Activated B cell treated with CpG ODN at 0.5 μM for 24 hours (primary cell): ENCODE results near the gene OTUD7B. TPM values are rescaled to one million over a fixed set of nuclear protein-coding genes. Genes with fewer than 3 reads are reported as not detected.

Source experiments
- ATAC-seq: fragments of 200-7000 bp; cut with Tn5 transposase; one replicate; pipeline ENCODE4 v1.10.0; 2021; ENCODE audit warnings: low read depth, mild to moderate bottlenecking, moderate library complexity
- CTCF ChIA-PET: fragments of 350-600 bp; sonication (Branson Sonifier 250); formaldehyde crosslinking; loops from one replicate; lab custom pipeline; 2021; ENCODE audit warnings: antibody characterized with exemption; lab: Charles Lee
- POLR2A ChIA-PET: fragments of 350-600 bp; sonication (Branson Sonifier 250); formaldehyde crosslinking; loops from one replicate; lab custom pipeline; 2021; ENCODE audit warnings: antibody characterized with exemption; lab: Charles Lee
- DNase-seq: peaks from one replicate; pipeline ENCODE4 v3.0.0; 2022
- H3K27ac Mint-ChIP-seq: one replicate; pipeline ENCODE4 v1.8.0; 2020; ENCODE audit warnings: mixed read lengths
- H3K27me3 Mint-ChIP-seq: one replicate; pipeline ENCODE4 v1.8.0; 2021; ENCODE audit warnings: mixed read lengths
- H3K36me3 Mint-ChIP-seq: one replicate; pipeline ENCODE4 v1.8.0; 2021; ENCODE audit warnings: low read depth, mixed read lengths
- H3K4me1 Mint-ChIP-seq: one replicate; pipeline ENCODE4 v1.8.0; 2021; ENCODE audit warnings: mixed read lengths
- H3K4me3 Mint-ChIP-seq: one replicate; pipeline ENCODE4 v1.8.0; 2020; ENCODE audit warnings: mild to moderate bottlenecking, mixed read lengths
- H3K9me3 Mint-ChIP-seq: one replicate; pipeline ENCODE4 v1.8.0; 2020; ENCODE audit warnings: mixed read lengths
- CTCF ChIP-seq: fragments of 200-600 bp; IDR thresholded peaks from one replicate; pipeline ENCODE4 v1.8.0; 2022; ENCODE audit warnings: antibody characterized with exemption, mild to moderate bottlenecking
- intact Hi-C: fragments of 100-400 bp; cut with micrococcal nuclease; formaldehyde crosslinking; loops from one replicate; pipeline ENCODE4 v1.15.1; 2024
- total RNA-seq: library from RNA; stranded (reverse); gene quantifications from 2 replicates; pipeline ENCODE4 v1.2.3, GENCODE V29; 2022

OTUD7B gene
- total RNA-seq, 1 donor from 2014 or later: 4.3 TPM

GRCh38 chr1:149931212-149931790, 79.2 kb downstream of the OTUD7B start:
- H3K27me3 Mint-ChIP-seq: peaks cover 30% of the 10 kb centered on the region
- H3K4me3 Mint-ChIP-seq: no peak overlapping the region
- intact Hi-C loops: no loop called here
- POLR2A ChIA-PET: no interaction called here
- ATAC-seq: no peak
- no peak for DNase-seq
- peaks cover 16% of the 10 kb centered on the region for H3K4me1 Mint-ChIP-seq
- H3K27ac Mint-ChIP-seq: no peak overlapping the region
- peaks cover 9% of the 10 kb centered on the region for H3K36me3 Mint-ChIP-seq
- no peak for TF ChIP-seq CTCF
- H3K9me3 Mint-ChIP-seq: no peaks in the 10 kb centered on the region
- CTCF ChIA-PET: no interaction called here

DNA sequence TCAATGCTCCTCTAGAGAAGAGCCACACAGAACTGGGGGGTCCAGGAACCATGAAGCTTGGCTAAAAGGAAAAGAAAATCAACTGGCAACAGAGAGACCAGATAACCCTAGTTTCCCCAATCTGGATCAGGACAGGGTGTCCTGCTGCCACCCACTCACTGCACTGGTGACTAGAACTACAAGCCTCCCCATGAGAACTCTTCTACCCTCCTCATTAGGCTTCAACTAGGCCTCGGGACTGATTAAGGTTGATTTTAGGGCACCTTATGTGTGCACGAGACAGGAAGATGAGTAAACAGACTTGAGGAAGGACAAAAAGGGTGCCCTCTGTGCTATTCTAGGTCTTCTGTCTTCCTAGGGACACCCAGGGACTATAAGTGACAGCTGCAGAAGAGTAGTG, 80.7 kb downstream of the OTUD7B start:
- Mint-ChIP-seq H3K27ac (no peak overlapping the region), H3K36me3 (peaks cover 24% of the 10 kb centered on the region), H3K4me1 (peaks cover 31% of the 10 kb centered on the region), H3K27me3 (peaks cover 25% of the 10 kb centered on the region), H3K4me3 (no peak overlapping the region), H3K9me3 (no peaks in the 10 kb centered on the region)
- ChIA-PET POLR2A (interaction anchor here (5.7 kb wide), 1 partner anchor 43 kb away, joined by 122 read pairs; a partner anchor contains a TSS), CTCF (interaction anchor here (1.1 to 1.3 kb wide), 2 partner anchors 32 to 42 kb away, joined by 3 to 4 read pairs; a partner anchor contains a TSS)
- intact Hi-C loops: loop anchor here (2.0 kb wide), 1 partner anchor 67 kb away; no protein-coding TSS in a partner anchor
- no peak for DNase-seq
- no peak for TF ChIP-seq CTCF
- no peak for ATAC-seq

DNA sequence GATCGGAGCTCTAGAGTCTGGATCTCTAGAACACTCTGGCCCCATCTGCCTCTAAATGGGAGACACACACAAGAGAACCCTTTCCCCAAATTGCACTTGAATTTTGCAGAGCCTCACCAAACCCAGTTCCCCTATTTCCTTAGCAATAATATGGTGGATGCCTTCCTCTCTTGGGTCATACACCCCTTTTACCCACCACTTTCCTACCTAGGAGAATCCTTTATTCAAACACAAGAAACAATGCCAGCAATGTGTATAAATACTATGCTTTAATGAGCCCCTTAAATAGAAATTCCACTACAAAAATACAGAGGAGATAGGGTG, 82.2 kb downstream of the OTUD7B start:
- Mint-ChIP-seq H3K4me1 (peaks cover 36% of the 10 kb centered on the region), H3K9me3 (no peaks in the 10 kb centered on the region), H3K36me3 (peaks cover 37% of the 10 kb centered on the region), H3K27ac (peak overlapping the region; percentile 95), H3K27me3 (peaks cover 16% of the 10 kb centered on the region), H3K4me3 (peak overlapping the region; percentile 98)
- no peak for TF ChIP-seq CTCF
- intact Hi-C loops: loop anchor here (2.0 kb wide), 1 partner anchor 68 kb away; no protein-coding TSS in a partner anchor
- no peak for ATAC-seq
- DNase-seq: no peak
- ChIA-PET CTCF (interaction anchor here (1.0 to 1.2 kb wide), 2 partner anchors 33 to 258 kb away, joined by 3 to 4 read pairs; no protein-coding TSS in a partner anchor), POLR2A (interaction anchor here (0.6 to 5.7 kb wide), 17 partner anchors 11 to 435 kb away, joined by 3 to 122 read pairs (median 4); partner anchors contain the start of genes PLEKHO1, RPRD2 and VPS45)

GRCh38 chr1:149927563-149928400, 82.7 kb downstream of the OTUD7B start, which contains the start of gene SF3B4:
SF3B4 (minus strand) TSS chr1:149927803; CDS start chr1:149927759, 44 bp downstream.
- H3K4me3 Mint-ChIP-seq: peak within 1 kb of the TSS; percentile 98
- peaks cover 36% of the 10 kb centered on the region for H3K4me1 Mint-ChIP-seq
- H3K9me3 Mint-ChIP-seq: no peaks in the 10 kb centered on the region
- TF ChIP-seq CTCF: no peak
- POLR2A ChIA-PET: interaction anchor here (0.6 to 5.7 kb wide), 19 partner anchors 11 to 436 kb away, joined by 3 to 122 read pairs (median 4); partner anchors contain the start of genes PLEKHO1, RPRD2 and VPS45
- CTCF ChIA-PET: interaction anchor here (1.0 to 1.2 kb wide), 2 partner anchors 34 to 259 kb away, joined by 3 to 4 read pairs; no protein-coding TSS in a partner anchor
- peaks cover 43% of the 10 kb centered on the region for H3K36me3 Mint-ChIP-seq
- intact Hi-C loops: loop anchor here (1.0 to 2.0 kb wide), 4 partner anchors 28 to 260 kb away; partner anchors contain the start of gene BOLA1
- peak within 1 kb of the TSS; percentile 95 for H3K27ac Mint-ChIP-seq
- ATAC-seq (peak; percentile 96), DNase-seq (peak; percentile 94)
- H3K27me3 Mint-ChIP-seq: peaks cover 12% of the 10 kb centered on the region
